Caco-2 (cell line): Measurements from ENCODE around the gene RIBC2. TPM values are rescaled to one million over a fixed set of nuclear protein-coding genes. Genes with fewer than 3 reads are reported as not detected.

Experiments used
- BruUV-seq: library from RNA; stranded (reverse); fragments of 400-500 nt; replicated peaks from 2 replicates; lab custom pipeline; 2021; lab: Mats Ljungman, UMichigan
- CTCF ChIA-PET: fragments of 300-600 bp; sonication (Branson Sonifier 250); formaldehyde crosslinking; loops from one replicate; lab custom pipeline; 2022; ENCODE audit warnings: antibody characterized with exemption; lab: Charles Lee
- POLR2A ChIA-PET: fragments of 300-600 bp; sonication (Branson Sonifier 250); formaldehyde crosslinking; loops from one replicate; lab custom pipeline; 2022; ENCODE audit warnings: antibody characterized with exemption; lab: Charles Lee
- DNase-seq, 2 experiments: peaks; one replicate each; pipeline versions ENCODE4 v3.0.0 to v3.0.0-alpha.2; 2020 to 2022
- H3K27me3 ChIP-seq: replicated peaks from 2 replicates; pipeline ENCODE4 v1.6.0; 2011; ENCODE audit warnings: low read length; ENCODE audit not compliant: control insufficient read depth, insufficient read depth
- H3K36me3 ChIP-seq: 2 replicates; pipeline ENCODE4 v1.5.1; 2011; ENCODE audit warnings: low read length; ENCODE audit not compliant: control insufficient read depth, insufficient read depth
- H3K4me1 ChIP-seq: fragments of 250-450 bp; sonication (Bioruptor Pico); 2 replicates; pipeline ENCODE4 v1.5.1; 2020; ENCODE audit warnings: mild to moderate bottlenecking
- H3K4me3 ChIP-seq: 2 replicates; pipeline ENCODE4 v1.5.1; 2011; ENCODE audit warnings: low read depth, mild to moderate bottlenecking, control low read depth, low read length
- H3K9me3 ChIP-seq: fragments of 250-450 bp; sonication (Bioruptor Pico); 2 replicates; pipeline ENCODE4 v1.5.1; 2020; ENCODE audit warnings: mild to moderate bottlenecking, moderate library complexity
- H3K27ac Mint-ChIP-seq: one replicate; pipeline ENCODE4 v1.8.0; 2022; ENCODE audit warnings: mixed read lengths; ENCODE audit not compliant: unreplicated experiment
- H3K27me3 Mint-ChIP-seq: one replicate; pipeline ENCODE4 v1.8.0; 2022; ENCODE audit warnings: mixed read lengths; ENCODE audit not compliant: insufficient read depth, unreplicated experiment
- H3K36me3 Mint-ChIP-seq: one replicate; pipeline ENCODE4 v1.8.0; 2022; ENCODE audit warnings: mild to moderate bottlenecking, mixed read lengths; ENCODE audit not compliant: insufficient read depth, unreplicated experiment
- H3K4me1 Mint-ChIP-seq: one replicate; pipeline ENCODE4 v1.8.0; 2022; ENCODE audit warnings: low read depth, mixed read lengths; ENCODE audit not compliant: unreplicated experiment
- H3K4me3 Mint-ChIP-seq: one replicate; pipeline ENCODE4 v1.8.0; 2022; ENCODE audit warnings: mild to moderate bottlenecking, moderate library complexity, mixed read lengths; ENCODE audit not compliant: unreplicated experiment
- H3K9me3 Mint-ChIP-seq: one replicate; pipeline ENCODE4 v1.8.0; 2022; ENCODE audit warnings: mixed read lengths; ENCODE audit not compliant: unreplicated experiment
- intact Hi-C: fragments of 100-400 bp; cut with micrococcal nuclease; formaldehyde crosslinking; loops from one replicate; pipeline ENCODE4 v1.10.0; 2022; ENCODE audit not compliant: unreplicated experiment
- total RNA-seq: library from RNA; stranded (reverse); gene quantifications from 2 replicates; pipeline ENCODE4 v1.2.3, GENCODE V29; 2022
- TF ChIP-seq, protein P1 (sequence below), 2 experiments: fragments of 200-600 bp in 1 of 2; IDR thresholded peaks; 1 replicate in 1 of 2; 2 replicates in 1 of 2; pipeline versions ENCODE4 v1.5.1 to v1.8.0; 2011 to 2022; ENCODE audit warnings: antibody characterized with exemption in 1 of 2, control low read depth in 1 of 2, inconsistent platforms in 1 of 2, low read depth in 1 of 2, low read length in 1 of 2, mild to moderate bottlenecking in 1 of 2, moderate library complexity in 1 of 2; ENCODE audit not compliant: insufficient read depth in 1 of 2, severe bottlenecking in 1 of 2, unreplicated experiment in 1 of 2

Gene RIBC2
- total RNA-seq, 1 experiment from 2014 or later = 14.1 TPM

DNA sequence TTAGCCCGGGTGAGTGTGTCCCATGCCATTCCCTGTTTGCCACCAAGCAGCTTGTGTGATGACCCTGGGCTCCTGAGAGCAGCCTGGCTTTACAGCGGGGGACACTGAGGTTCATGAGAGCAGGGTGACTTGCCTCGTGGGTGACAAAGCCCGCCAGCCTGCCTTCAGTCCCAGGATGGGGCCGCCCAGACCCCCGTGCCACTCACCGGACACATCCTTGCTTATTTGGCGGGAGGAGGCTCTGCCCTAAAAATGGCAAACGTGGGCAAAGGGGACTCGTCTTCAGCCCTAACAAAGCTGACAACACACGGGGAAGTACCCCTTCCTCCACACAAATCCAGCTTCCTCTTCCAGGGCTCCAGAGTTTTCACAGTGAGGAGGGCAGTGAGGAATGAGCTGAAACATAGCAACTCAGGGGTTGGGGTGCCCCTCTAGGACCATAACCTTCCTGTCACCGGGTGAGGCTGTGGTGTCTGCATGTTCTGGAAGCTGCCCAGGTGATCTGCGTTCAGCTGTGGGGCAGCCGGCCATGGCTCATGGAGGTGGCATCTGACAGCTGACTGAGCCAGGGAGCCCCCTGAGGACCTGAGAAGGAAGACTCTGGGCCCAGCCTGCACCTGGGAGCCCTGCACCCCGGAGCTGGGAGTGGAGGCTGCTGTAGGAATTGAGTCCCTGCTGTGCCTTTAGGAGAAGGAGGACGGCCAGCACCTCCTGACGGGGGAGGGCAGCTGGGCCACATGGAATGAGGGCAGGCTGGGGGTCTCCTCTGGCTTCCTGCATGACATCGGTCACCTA, 16.7 kb downstream of the RIBC2 start:
- no peak overlapping the region for H3K4me3 Mint-ChIP-seq
- DNase-seq = peak in 1 of 2 experiments; percentile 15

DNA sequence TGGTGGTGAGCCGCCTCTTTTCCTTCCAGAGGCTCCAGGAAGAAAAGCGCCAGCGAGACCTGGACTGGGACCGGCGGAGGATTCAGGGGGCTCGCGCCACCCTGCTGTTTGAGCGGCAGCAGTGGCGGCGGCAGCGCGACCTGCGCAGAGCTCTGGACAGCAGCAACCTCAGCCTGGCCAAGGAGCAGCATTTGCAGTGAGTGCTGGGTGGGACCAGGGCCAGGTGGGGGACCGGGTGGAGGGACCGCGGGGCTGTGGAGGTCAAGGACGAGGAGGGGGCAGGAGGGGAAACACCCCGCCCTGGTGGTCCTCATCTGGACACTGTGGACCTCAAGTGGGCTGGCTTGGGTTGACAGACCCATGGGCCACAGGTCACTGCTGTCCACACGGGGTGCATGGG, 17.4 kb downstream of the RIBC2 start:
- BruUV-seq = no TSS peak
- Histone ChIP-seq H3K27me3 (no peaks in the 10 kb centered on the region), H3K4me3 (no peak overlapping the region), H3K4me1 (peaks cover 10% of the 10 kb centered on the region), H3K9me3 (no peaks in the 10 kb centered on the region), H3K36me3 (0 out of 2 replicates have a peak, but pooled peaks cover 1% of the 10 kb centered on the region)
- peaks cover 36% of the 10 kb centered on the region for H3K36me3 Mint-ChIP-seq
- H3K4me1 Mint-ChIP-seq = peaks cover 18% of the 10 kb centered on the region
- intact Hi-C loops = no loop called here
- TF ChIP-seq, protein P1, sequence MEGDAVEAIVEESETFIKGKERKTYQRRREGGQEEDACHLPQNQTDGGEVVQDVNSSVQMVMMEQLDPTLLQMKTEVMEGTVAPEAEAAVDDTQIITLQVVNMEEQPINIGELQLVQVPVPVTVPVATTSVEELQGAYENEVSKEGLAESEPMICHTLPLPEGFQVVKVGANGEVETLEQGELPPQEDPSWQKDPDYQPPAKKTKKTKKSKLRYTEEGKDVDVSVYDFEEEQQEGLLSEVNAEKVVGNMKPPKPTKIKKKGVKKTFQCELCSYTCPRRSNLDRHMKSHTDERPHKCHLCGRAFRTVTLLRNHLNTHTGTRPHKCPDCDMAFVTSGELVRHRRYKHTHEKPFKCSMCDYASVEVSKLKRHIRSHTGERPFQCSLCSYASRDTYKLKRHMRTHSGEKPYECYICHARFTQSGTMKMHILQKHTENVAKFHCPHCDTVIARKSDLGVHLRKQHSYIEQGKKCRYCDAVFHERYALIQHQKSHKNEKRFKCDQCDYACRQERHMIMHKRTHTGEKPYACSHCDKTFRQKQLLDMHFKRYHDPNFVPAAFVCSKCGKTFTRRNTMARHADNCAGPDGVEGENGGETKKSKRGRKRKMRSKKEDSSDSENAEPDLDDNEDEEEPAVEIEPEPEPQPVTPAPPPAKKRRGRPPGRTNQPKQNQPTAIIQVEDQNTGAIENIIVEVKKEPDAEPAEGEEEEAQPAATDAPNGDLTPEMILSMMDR (IDR thresholded peaks at IDR 0.05; ENCODE audit: insufficient read depth in 1 of 2, low read depth in 1 of 2, low read length in 1 of 2, severe bottlenecking in 1 of 2, unreplicated experiment in 1 of 2) = no peak
- no peak overlapping the region for H3K4me3 Mint-ChIP-seq
- H3K27ac Mint-ChIP-seq = no peak overlapping the region
- ChIA-PET CTCF (no interaction called here), POLR2A (interaction anchor here (1.6 kb wide), 1 partner anchor 17 kb away, joined by 7 read pairs; the partner anchor contains the start of genes RIBC2 and SMC1B)
- peaks cover 9% of the 10 kb centered on the region for H3K9me3 Mint-ChIP-seq
- no peaks in the 10 kb centered on the region for H3K27me3 Mint-ChIP-seq
- peak in 1 of 2 experiments; percentile 9 for DNase-seq

More for the DNA sequence above, 16.7 kb downstream of the RIBC2 start:
- peaks cover 3% of the 10 kb centered on the region for H3K4me1 ChIP-seq
- H3K36me3 ChIP-seq = peaks cover 1% of the 10 kb centered on the region; the same call in 1 of the 2 replicates
- BruUV-seq = no TSS peak
- H3K4me3 ChIP-seq = no peak overlapping the region
- H3K27ac Mint-ChIP-seq = no peak overlapping the region
- H3K36me3 Mint-ChIP-seq = peaks cover 33% of the 10 kb centered on the region
- TF ChIP-seq, protein P1 (IDR thresholded peaks at IDR 0.05; ENCODE audit: insufficient read depth in 1 of 2, low read depth in 1 of 2, low read length in 1 of 2, severe bottlenecking in 1 of 2, unreplicated experiment in 1 of 2) = no peak
- no peaks in the 10 kb centered on the region for H3K27me3 Mint-ChIP-seq
- ChIA-PET POLR2A (interaction anchor here (1.6 kb wide), 1 partner anchor 16 kb away, joined by 7 read pairs; the partner anchor contains the start of genes RIBC2 and SMC1B), CTCF (no interaction called here)
- H3K9me3 Mint-ChIP-seq = peaks cover 10% of the 10 kb centered on the region
- intact Hi-C loops = no loop called here
- H3K4me1 Mint-ChIP-seq = peaks cover 12% of the 10 kb centered on the region
- no peaks in the 10 kb centered on the region for H3K27me3 ChIP-seq
- H3K9me3 ChIP-seq = no peaks in the 10 kb centered on the region

DNA sequence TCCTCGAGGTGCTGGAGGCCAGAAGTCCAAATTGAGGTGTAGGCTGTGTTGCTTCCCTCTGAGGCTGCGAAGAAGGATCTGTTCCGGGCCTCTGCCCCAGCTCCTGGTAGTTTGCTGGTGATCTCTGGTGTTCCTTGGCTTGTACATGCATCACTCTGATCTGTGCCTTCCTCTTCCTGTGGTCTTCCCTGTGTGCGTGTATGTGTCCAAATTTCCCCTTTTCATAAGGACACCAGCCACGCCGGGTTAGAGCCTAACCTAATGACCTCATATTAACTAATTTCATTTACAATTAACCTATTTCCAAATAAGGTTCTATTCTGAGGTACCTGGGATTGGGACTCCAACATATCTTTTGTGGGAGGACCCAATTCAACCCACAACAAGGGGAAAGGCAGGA, 21.5 kb downstream of the RIBC2 start:
- CTCF ChIA-PET = no interaction called here
- no TSS peak for BruUV-seq
- Histone ChIP-seq H3K36me3 (no peaks in the 10 kb centered on the region), H3K27me3 (no peaks in the 10 kb centered on the region), H3K9me3 (0 out of 2 replicates have a peak, but pooled peaks cover 2% of the 10 kb centered on the region), H3K4me3 (no peak overlapping the region), H3K4me1 (peaks cover 22% of the 10 kb centered on the region)
- H3K4me3 Mint-ChIP-seq = no peak overlapping the region
- intact Hi-C loops = loop anchor here (1.0 to 5.0 kb wide), 3 partner anchors 21 to 166 kb away; no protein-coding TSS in a partner anchor
- peaks cover 10% of the 10 kb centered on the region for H3K4me1 Mint-ChIP-seq
- no peak for DNase-seq
- H3K27ac Mint-ChIP-seq = peak overlapping the region; percentile 68
- H3K9me3 Mint-ChIP-seq = no peaks in the 10 kb centered on the region
- no peaks in the 10 kb centered on the region for H3K27me3 Mint-ChIP-seq
- TF ChIP-seq, protein P1 (IDR thresholded peaks at IDR 0.05; ENCODE audit: insufficient read depth in 1 of 2, low read depth in 1 of 2, low read length in 1 of 2, severe bottlenecking in 1 of 2, unreplicated experiment in 1 of 2) = no peak
- POLR2A ChIA-PET = no interaction called here
- H3K36me3 Mint-ChIP-seq = peaks cover 28% of the 10 kb centered on the region
